Neural crest cell (in vitro differentiated cells): Measurements from ENCODE around the gene SDR42E2. TPM values are rescaled to one million over a fixed set of nuclear protein-coding genes. Genes with fewer than 3 reads are reported as not detected.
A peak's percentile ranks its signal among the peaks of the same experiment; 100 is the strongest.

ENCODE experiments used
- DNase-seq: peaks from one replicate; pipeline ENCODE4 v3.0.0; 2021; ENCODE audit warnings: low read depth, mixed read lengths, low spot score
- H3K27ac Mint-ChIP-seq: one replicate; pipeline ENCODE4 v1.8.0; 2021; ENCODE audit warnings: mild to moderate bottlenecking, mixed read lengths; ENCODE audit not compliant: unreplicated experiment
- H3K27me3 Mint-ChIP-seq: 2 replicates; pipeline ENCODE4 v1.8.0; 2021; ENCODE audit warnings: low read depth, mild to moderate bottlenecking, mixed read lengths
- H3K36me3 Mint-ChIP-seq: 2 replicates; pipeline ENCODE4 v1.8.0; 2021; ENCODE audit warnings: low read depth, mild to moderate bottlenecking, mixed read lengths
- H3K4me1 Mint-ChIP-seq: 2 replicates; pipeline ENCODE4 v1.8.0; 2021; ENCODE audit warnings: mixed read lengths
- H3K4me3 Mint-ChIP-seq: one replicate; pipeline ENCODE4 v1.8.0; 2021; ENCODE audit warnings: mild to moderate bottlenecking, mixed read lengths
- H3K9me3 Mint-ChIP-seq: 2 replicates; pipeline ENCODE4 v1.8.0; 2021; ENCODE audit warnings: mixed read lengths
- total RNA-seq: library from RNA; stranded (reverse); gene quantifications from 2 replicates; pipeline ENCODE4 v1.2.1, GENCODE V29; 2021
- TF ChIP-seq, protein P1 (sequence below): fragments of 200-600 bp; sonication (generic); conservative IDR thresholded peaks from 2 replicates; pipeline ENCODE4 v1.5.0; 2021; ENCODE audit warnings: antibody characterized with exemption, mild to moderate bottlenecking

SDR42E2 gene
- total RNA-seq, 1 donor from 2014 or later = not detected

GRCh38 chr16:22184615-22184968, 22.3 kb downstream of the SDR42E2 start:
- Mint-ChIP-seq H3K4me1 (peaks cover 2% of the 10 kb centered on the region), H3K4me3 (no peak overlapping the region), H3K36me3 (no peaks in the 10 kb centered on the region), H3K27me3 (peaks cover 14% of the 10 kb centered on the region), H3K9me3 (no peaks in the 10 kb centered on the region), H3K27ac (no peak overlapping the region)
- TF ChIP-seq, protein P1, sequence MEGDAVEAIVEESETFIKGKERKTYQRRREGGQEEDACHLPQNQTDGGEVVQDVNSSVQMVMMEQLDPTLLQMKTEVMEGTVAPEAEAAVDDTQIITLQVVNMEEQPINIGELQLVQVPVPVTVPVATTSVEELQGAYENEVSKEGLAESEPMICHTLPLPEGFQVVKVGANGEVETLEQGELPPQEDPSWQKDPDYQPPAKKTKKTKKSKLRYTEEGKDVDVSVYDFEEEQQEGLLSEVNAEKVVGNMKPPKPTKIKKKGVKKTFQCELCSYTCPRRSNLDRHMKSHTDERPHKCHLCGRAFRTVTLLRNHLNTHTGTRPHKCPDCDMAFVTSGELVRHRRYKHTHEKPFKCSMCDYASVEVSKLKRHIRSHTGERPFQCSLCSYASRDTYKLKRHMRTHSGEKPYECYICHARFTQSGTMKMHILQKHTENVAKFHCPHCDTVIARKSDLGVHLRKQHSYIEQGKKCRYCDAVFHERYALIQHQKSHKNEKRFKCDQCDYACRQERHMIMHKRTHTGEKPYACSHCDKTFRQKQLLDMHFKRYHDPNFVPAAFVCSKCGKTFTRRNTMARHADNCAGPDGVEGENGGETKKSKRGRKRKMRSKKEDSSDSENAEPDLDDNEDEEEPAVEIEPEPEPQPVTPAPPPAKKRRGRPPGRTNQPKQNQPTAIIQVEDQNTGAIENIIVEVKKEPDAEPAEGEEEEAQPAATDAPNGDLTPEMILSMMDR = no peak
- DNase-seq = no peak

- DNase-seq = no peak
- peaks cover 7% of the 10 kb centered on the region for H3K27me3 Mint-ChIP-seq
- H3K36me3 Mint-ChIP-seq = no peaks in the 10 kb centered on the region
- no peaks in the 10 kb centered on the region for H3K9me3 Mint-ChIP-seq
- TF ChIP-seq, protein P1 = peak; percentile 40
- H3K4me3 Mint-ChIP-seq = no peak overlapping the region
- peaks cover 14% of the 10 kb centered on the region for H3K4me1 Mint-ChIP-seq
- no peak overlapping the region for H3K27ac Mint-ChIP-seq
Measured at GRCh38 chr16:22186517-22186916, 24.2 kb downstream of the SDR42E2 start.

GRCh38 chr16:22188267-22188594, 25.9 kb downstream of the SDR42E2 start:
- peaks cover 26% of the 10 kb centered on the region for H3K4me1 Mint-ChIP-seq
- H3K4me3 Mint-ChIP-seq = no peak overlapping the region

GRCh38 chr16:22188595-22189442, 26.5 kb downstream of the SDR42E2 start:
- DNase-seq = peak; percentile 47
- peak overlapping the region; percentile 96 for H3K4me3 Mint-ChIP-seq

More at GRCh38 chr16:22188267-22188594, 25.9 kb downstream of the SDR42E2 start:
- Mint-ChIP-seq H3K27me3 (peaks cover 20% of the 10 kb centered on the region), H3K36me3 (no peaks in the 10 kb centered on the region), H3K27ac (no peak overlapping the region), H3K9me3 (no peaks in the 10 kb centered on the region)
- TF ChIP-seq, protein P1 = no peak
- no peak for DNase-seq

DNA sequence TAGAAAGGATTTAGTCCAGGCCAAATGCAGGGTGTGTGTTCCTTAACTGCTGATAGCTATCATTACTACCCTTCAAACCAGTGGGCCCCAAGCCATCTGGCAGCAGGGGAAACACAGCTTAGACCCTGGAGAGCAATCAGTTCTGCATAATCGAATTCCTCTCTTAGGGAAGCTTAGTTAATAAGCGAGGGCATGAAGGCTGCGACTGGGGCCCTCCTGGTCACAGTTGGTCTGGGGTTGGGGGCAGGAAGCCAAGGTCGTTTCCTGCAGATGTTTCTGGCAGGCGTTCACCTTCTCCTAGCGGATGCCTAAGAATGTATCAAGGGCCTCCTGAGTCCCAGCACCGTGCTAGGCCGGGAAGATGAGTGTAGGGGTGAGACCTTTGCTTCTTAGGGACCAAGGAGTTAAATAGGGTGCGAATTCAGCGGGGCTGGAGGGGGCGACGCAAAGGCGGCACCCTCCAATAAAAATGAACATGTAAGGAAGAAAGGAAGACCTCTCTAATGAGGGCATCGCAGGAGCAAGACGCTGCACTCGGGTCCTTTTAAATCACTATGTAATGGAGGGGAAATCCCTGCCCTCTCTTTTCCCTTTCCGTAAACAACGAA, 27.3 kb downstream of the SDR42E2 start:
- H3K9me3 Mint-ChIP-seq = no peaks in the 10 kb centered on the region
- peak overlapping the region; percentile 96 for H3K4me3 Mint-ChIP-seq
- H3K36me3 Mint-ChIP-seq = no peaks in the 10 kb centered on the region
- no peak overlapping the region for H3K27ac Mint-ChIP-seq
- peaks cover 32% of the 10 kb centered on the region for H3K27me3 Mint-ChIP-seq
- TF ChIP-seq, protein P1 = no peak
- H3K4me1 Mint-ChIP-seq = peaks cover 30% of the 10 kb centered on the region
- no peak for DNase-seq

More at GRCh38 chr16:22188595-22189442, 26.5 kb downstream of the SDR42E2 start:
- no peak overlapping the region for H3K27ac Mint-ChIP-seq
- TF ChIP-seq, protein P1 = peak; percentile 88
- H3K27me3 Mint-ChIP-seq = peaks cover 26% of the 10 kb centered on the region
- peaks cover 27% of the 10 kb centered on the region for H3K4me1 Mint-ChIP-seq
- no peaks in the 10 kb centered on the region for H3K36me3 Mint-ChIP-seq
- H3K9me3 Mint-ChIP-seq = no peaks in the 10 kb centered on the region
